Naive thymus-derived CD8-positive, alpha-beta T cell (primary cell): ENCODE results near the gene ASH1L. TPM values are rescaled to one million over a fixed set of nuclear protein-coding genes. Genes with fewer than 3 reads are reported as not detected.
A peak's percentile ranks its signal among the peaks of the same experiment; 100 is the strongest.

Experiments
- ATAC-seq, 2 donors: fragments of 150-1000 bp; cut with Tn5 transposase in 1 of 2; sonication (Bioruptor Pico), chemical (Tn5 transposase) in 1 of 2; 1 replicate in 1 of 2; 2 replicates in 1 of 2; pipeline ENCODE4 v1.10.0; 2021; ENCODE audit warnings: mild to moderate bottlenecking in 2 of 2, moderate library complexity in 2 of 2
- POLR2A ChIA-PET: fragments of 350-600 bp; sonication (Branson Sonifier 250); formaldehyde crosslinking; loops from one replicate; lab custom pipeline; 2021; ENCODE audit warnings: antibody characterized with exemption; lab: Charles Lee
- DNase-seq, 10 donors: peaks; one replicate each; pipeline versions ENCODE4 v3.0.0 to v3.0.0-alpha.2; 2020 to 2022
- H3K27ac Mint-ChIP-seq, 10 donors: one replicate each; pipeline ENCODE4 v1.8.0; 2020 to 2022; ENCODE audit warnings: mild to moderate bottlenecking in 10 of 10, mixed read lengths in 10 of 10, moderate library complexity in 4 of 10, inconsistent platforms in 1 of 10
- H3K27me3 Mint-ChIP-seq, 5 donors: one replicate each; pipeline ENCODE4 v1.8.0; 2021 to 2022; ENCODE audit warnings: mixed read lengths in 5 of 5
- H3K36me3 Mint-ChIP-seq, 3 donors: one replicate each; pipeline ENCODE4 v1.8.0; 2020 to 2022; ENCODE audit warnings: mixed read lengths in 3 of 3, mild to moderate bottlenecking in 2 of 3, inconsistent platforms in 1 of 3
- H3K4me1 Mint-ChIP-seq, 4 donors: one replicate each; pipeline ENCODE4 v1.8.0; 2021 to 2022; ENCODE audit warnings: mixed read lengths in 4 of 4
- H3K4me3 Mint-ChIP-seq, 10 donors: one replicate each; pipeline ENCODE4 v1.8.0; 2020 to 2022; ENCODE audit warnings: mild to moderate bottlenecking in 10 of 10, mixed read lengths in 10 of 10, moderate library complexity in 6 of 10, inconsistent platforms in 1 of 10
- H3K9me3 Mint-ChIP-seq, 9 donors: one replicate each; pipeline ENCODE4 v1.8.0; 2020 to 2022; ENCODE audit warnings: mixed read lengths in 9 of 9, mild to moderate bottlenecking in 3 of 9, inconsistent platforms in 1 of 9, moderate library complexity in 1 of 9
- polyA plus RNA-seq, 3 donors: library from polyadenylated mRNA; unstranded; fragments of 300-500 nt; fragmentation: Illumina TruSeq; gene quantifications; one replicate each; pipeline ENCODE4 v1.2.3, GENCODE V29; 2021
- total RNA-seq, 8 experiments: library from RNA in 2 of 8; stranded (reverse) in 2 of 8; gene quantifications; one replicate each; pipeline ENCODE4 v1.2.3 and lab custom pipeline; 2021 to 2026

ASH1L gene
- total and polyA plus RNA-seq, 5 experiments from 2014 or later: 12.2 to 102 (median 22.0) TPM

- Mint-ChIP-seq H3K36me3 (peaks cover 0 to 3% (median 0%) of the 10 kb centered on the region in 3 donors), H3K9me3 (no peaks in the 10 kb centered on the region), H3K27ac (peak overlapping the region in 2 of 10 donors; percentile 52 to 78), H3K27me3 (peaks cover 0 to 2% (median 0%) of the 10 kb centered on the region in 5 donors), H3K4me1 (peaks cover 5 to 26% (median 19%) of the 10 kb centered on the region in 4 donors), H3K4me3 (no peak overlapping the region)
- no peak for ATAC-seq
- DNase-seq: no peak
- POLR2A ChIA-PET: interaction anchor here (0.6 to 1.6 kb wide), 2 partner anchors 62 to 289 kb away, joined by 4 to 7 read pairs; no protein-coding TSS in a partner anchor
Measured at GRCh38 chr1:155305881-155306391, 256.7 kb downstream of the ASH1L start.

GRCh38 chr1:155304558-155305063 lies 258.0 kb downstream of the ASH1L start:
- ATAC-seq (no peak), DNase-seq (no peak)
- H3K9me3 Mint-ChIP-seq: no peaks in the 10 kb centered on the region
- peaks cover 0 to 2% (median 0%) of the 10 kb centered on the region in 5 donors for H3K27me3 Mint-ChIP-seq
- H3K36me3 Mint-ChIP-seq: no peaks in the 10 kb centered on the region
- H3K4me1 Mint-ChIP-seq: peaks cover 2 to 17% (median 11%) of the 10 kb centered on the region in 4 donors
- POLR2A ChIA-PET: interaction anchor here (0.7 kb wide), 1 partner anchor 753 kb away, joined by 3 read pairs; no protein-coding TSS in a partner anchor
- H3K4me3 Mint-ChIP-seq: no peak overlapping the region
- H3K27ac Mint-ChIP-seq: peak overlapping the region in 2 of 10 donors; percentile 29 to 47

- Mint-ChIP-seq H3K36me3 (no peaks in the 10 kb centered on the region), H3K27ac (no peak within 1 kb of the TSS)
Measured at GRCh38 chr1:155301342-155301841, 261.2 kb downstream of the ASH1L start, which contains the start of gene PKLR. Gene PKLR, minus strand, starts transcription at chr1:155301438. Its CDS starts 43 bp downstream, at chr1:155301395.

GRCh38 chr1:155300553-155301329 lies 261.9 kb downstream of the ASH1L start:
- H3K4me3 Mint-ChIP-seq: no peak overlapping the region
- H3K4me1 Mint-ChIP-seq: peaks cover 0 to 3% (median under 1%) of the 10 kb centered on the region in 4 donors
- H3K27me3 Mint-ChIP-seq: peaks cover 13 to 26% (median 22%) of the 10 kb centered on the region in 5 donors
- H3K36me3 Mint-ChIP-seq: peaks cover 0 to under 1% (median 0%) of the 10 kb centered on the region in 3 donors
- H3K9me3 Mint-ChIP-seq: no peaks in the 10 kb centered on the region
- POLR2A ChIA-PET: interaction anchor here (0.6 kb wide), 1 partner anchor 140 kb away, joined by 3 read pairs; no protein-coding TSS in a partner anchor
- no peak overlapping the region for H3K27ac Mint-ChIP-seq
- ATAC-seq: no peak
- DNase-seq: no peak

More at GRCh38 chr1:155301342-155301841, 261.2 kb downstream of the ASH1L start, which contains the start of gene PKLR:
- DNase-seq: no peak
- Mint-ChIP-seq H3K9me3 (no peaks in the 10 kb centered on the region), H3K4me1 (no peaks in the 10 kb centered on the region), H3K4me3 (no peak within 1 kb of the TSS), H3K27me3 (peaks cover 8 to 20% (median 17%) of the 10 kb centered on the region in 5 donors)
- POLR2A ChIA-PET: interaction anchor here (0.6 kb wide), 1 partner anchor 12 kb away, joined by 3 read pairs; no protein-coding TSS in a partner anchor
- no peak for ATAC-seq

GRCh38 chr1:155300024-155300423 lies 262.6 kb downstream of the ASH1L start:
- Mint-ChIP-seq H3K4me1 (peaks cover 0 to 6% (median 2%) of the 10 kb centered on the region in 4 donors), H3K27ac (no peak overlapping the region), H3K4me3 (no peak overlapping the region), H3K9me3 (no peaks in the 10 kb centered on the region), H3K36me3 (peaks cover 0 to 2% (median 0%) of the 10 kb centered on the region in 3 donors), H3K27me3 (peaks cover 15 to 31% (median 26%) of the 10 kb centered on the region in 5 donors)
- DNase-seq (no peak), ATAC-seq (no peak)
- POLR2A ChIA-PET: interaction anchor here (0.6 kb wide), 1 partner anchor 139 kb away, joined by 3 read pairs; no protein-coding TSS in a partner anchor

GRCh38 chr1:155297384-155297783 lies 265.2 kb downstream of the ASH1L start:
- Mint-ChIP-seq H3K4me3 (no peak overlapping the region), H3K9me3 (no peaks in the 10 kb centered on the region), H3K4me1 (peaks cover 3 to 11% (median 6%) of the 10 kb centered on the region in 4 donors), H3K36me3 (peaks cover 0 to 2% (median 0%) of the 10 kb centered on the region in 3 donors), H3K27ac (no peak overlapping the region), H3K27me3 (peaks cover 20 to 45% (median 35%) of the 10 kb centered on the region in 5 donors)
- ATAC-seq: no peak
- no peak for DNase-seq
- POLR2A ChIA-PET: no interaction called here

GRCh38 chr1:155296661-155297060 lies 265.9 kb downstream of the ASH1L start:
- Mint-ChIP-seq H3K27me3 (peaks cover 20 to 45% (median 36%) of the 10 kb centered on the region in 5 donors), H3K27ac (no peak overlapping the region), H3K36me3 (peaks cover 0 to 2% (median 0%) of the 10 kb centered on the region in 3 donors), H3K4me3 (no peak overlapping the region), H3K9me3 (no peaks in the 10 kb centered on the region), H3K4me1 (peaks cover 3 to 11% (median 6%) of the 10 kb centered on the region in 4 donors)
- ATAC-seq (no peak), DNase-seq (no peak)
- POLR2A ChIA-PET: no interaction called here

GRCh38 chr1:155295942-155296267 lies 266.7 kb downstream of the ASH1L start:
- ATAC-seq: no peak
- Mint-ChIP-seq H3K4me3 (no peak overlapping the region), H3K27me3 (peaks cover 22 to 49% (median 38%) of the 10 kb centered on the region in 5 donors), H3K27ac (no peak overlapping the region), H3K36me3 (peaks cover 0 to 2% (median 0%) of the 10 kb centered on the region in 3 donors), H3K4me1 (peaks cover 3 to 11% (median 6%) of the 10 kb centered on the region in 4 donors), H3K9me3 (no peaks in the 10 kb centered on the region)
- DNase-seq: no peak
- POLR2A ChIA-PET: no interaction called here

- peaks cover 0 to 2% (median 0%) of the 10 kb centered on the region in 3 donors for H3K36me3 Mint-ChIP-seq
- peaks cover 3 to 11% (median 6%) of the 10 kb centered on the region in 4 donors for H3K4me1 Mint-ChIP-seq
- no peak for DNase-seq
- H3K4me3 Mint-ChIP-seq: no peak overlapping the region
- no peaks in the 10 kb centered on the region for H3K9me3 Mint-ChIP-seq
- H3K27me3 Mint-ChIP-seq: peaks cover 23 to 49% (median 38%) of the 10 kb centered on the region in 5 donors
- POLR2A ChIA-PET: no interaction called here
- ATAC-seq: no peak
- H3K27ac Mint-ChIP-seq: no peak overlapping the region
Measured at GRCh38 chr1:155295183-155295941, 267.2 kb downstream of the ASH1L start.

GRCh38 chr1:155294520-155295182 lies 268.0 kb downstream of the ASH1L start:
- ATAC-seq (no peak), DNase-seq (no peak)
- peaks cover 3 to 11% (median 6%) of the 10 kb centered on the region in 4 donors for H3K4me1 Mint-ChIP-seq
- no peaks in the 10 kb centered on the region for H3K9me3 Mint-ChIP-seq
- POLR2A ChIA-PET: no interaction called here
- H3K36me3 Mint-ChIP-seq: peaks cover 0 to 2% (median 0%) of the 10 kb centered on the region in 3 donors
- peak overlapping the region in 1 of 10 donors; percentile 54 for H3K27ac Mint-ChIP-seq
- peak overlapping the region in 4 of 10 donors; percentile 0 to 61 (median 42) for H3K4me3 Mint-ChIP-seq
- H3K27me3 Mint-ChIP-seq: peaks cover 25 to 49% (median 42%) of the 10 kb centered on the region in 5 donors

- no peak for DNase-seq
- POLR2A ChIA-PET: interaction anchor here (0.9 kb wide), 1 partner anchor 28 kb away, joined by 4 read pairs; no protein-coding TSS in a partner anchor
- peaks cover 0 to 2% (median 0%) of the 10 kb centered on the region in 3 donors for H3K36me3 Mint-ChIP-seq
- H3K4me1 Mint-ChIP-seq: peaks cover 3 to 11% (median 6%) of the 10 kb centered on the region in 4 donors
- H3K27me3 Mint-ChIP-seq: peaks cover 25 to 49% (median 39%) of the 10 kb centered on the region in 5 donors
- no peak for ATAC-seq
- peak overlapping the region in 1 of 10 donors; percentile 38 for H3K27ac Mint-ChIP-seq
- H3K9me3 Mint-ChIP-seq: no peaks in the 10 kb centered on the region
- no peak overlapping the region for H3K4me3 Mint-ChIP-seq
Measured at GRCh38 chr1:155293086-155293749, 269.4 kb downstream of the ASH1L start.
